Ectodermal cell (in vitro differentiated cells): ENCODE measurements around the gene C9. TPM values are rescaled to one million over a fixed set of nuclear protein-coding genes. Genes with fewer than 3 reads are reported as not detected.
"Not testable (repeated sequence)": the region's sequence is repeated elsewhere in the genome, so short reads cannot be mapped to it uniquely, and the experiment has no call there.

Source experiments
- H3K27ac ChIP-seq: 2 replicates; pipeline ENCODE4 v1.7.0; 2013; ENCODE audit warnings: mild to moderate bottlenecking, low read depth, low read length; ENCODE audit not compliant: insufficient read depth, poor library complexity, severe bottlenecking
- H3K27me3 ChIP-seq: 2 replicates; pipeline ENCODE4 v1.7.0; 2013; ENCODE audit warnings: mild to moderate bottlenecking, low read length; ENCODE audit not compliant: insufficient read depth, control insufficient read depth, poor library complexity, severe bottlenecking
- H3K36me3 ChIP-seq: one replicate; pipeline ENCODE4 v1.7.0; 2013; ENCODE audit warnings: low read length; ENCODE audit not compliant: control insufficient read depth, insufficient read depth
- H3K4me1 ChIP-seq: one replicate; pipeline ENCODE4 v1.7.0; 2013; ENCODE audit warnings: low read length; ENCODE audit not compliant: control insufficient read depth, insufficient read depth
- H3K4me3 ChIP-seq: 2 replicates; pipeline ENCODE4 v1.7.0; 2013; ENCODE audit warnings: low read depth, low read length, control low read depth; ENCODE audit not compliant: insufficient read depth
- H3K9me3 ChIP-seq: 2 replicates; pipeline ENCODE4 v1.7.0; 2013; ENCODE audit warnings: mild to moderate bottlenecking, low read length, moderate library complexity; ENCODE audit not compliant: control insufficient read depth
- WGBS, 2 experiments: methylation state at CpG; one replicate each; pipeline ENCODE4 v1.1.7; 2013; ENCODE audit warnings: missing lambda C conversion rate in 2 of 2; 5-methylcytosine and 5-hydroxymethylcytosine counted together
- polyA plus RNA-seq, 4 experiments: library from polyadenylated mRNA; stranded (reverse); fragments of 50-300 nt; gene quantifications; one replicate each; pipeline ENCODE4 v1.2.3, GENCODE V29; 2013

Gene C9
- not detected for polyA plus RNA-seq (2013, experiment 1 of 4)
- not detected for polyA plus RNA-seq (2013, experiment 2 of 4)
- not detected for polyA plus RNA-seq (2013, experiment 3 of 4)
- polyA plus RNA-seq (2013, experiment 4 of 4): not detected

GRCh38 chr5:39364367-39364766 lies at the start of gene C9:
C9 (minus strand) TSS chr5:39364495; CDS start chr5:39364464, 31 bp downstream.
- 76 to 77% methylated on average over 6 of the region's 6 CpGs for WGBS, 2 experiments
- H3K36me3 ChIP-seq: no peaks in the 10 kb centered on the region
- H3K4me1 ChIP-seq: no peaks in the 10 kb centered on the region
- H3K27ac ChIP-seq: no peak within 1 kb of the TSS
- H3K9me3 ChIP-seq: no peaks in the 10 kb centered on the region
- no peak within 1 kb of the TSS for H3K4me3 ChIP-seq
- H3K27me3 ChIP-seq: no peaks in the 10 kb centered on the region

- H3K9me3 ChIP-seq: no peaks in the 10 kb centered on the region
- H3K27me3 ChIP-seq: no peaks in the 10 kb centered on the region
- no peaks in the 10 kb centered on the region for H3K36me3 ChIP-seq
- H3K27ac ChIP-seq: no peak overlapping the region
- H3K4me1 ChIP-seq: no peaks in the 10 kb centered on the region
- H3K4me3 ChIP-seq: no peak overlapping the region
These were observed 49.5 kb upstream of the C9 start for GRCh38 chr5:39413771-39414170.

- Histone ChIP-seq H3K4me3 (no peak overlapping the region), H3K36me3 (no peaks in the 10 kb centered on the region), H3K27me3 (no peaks in the 10 kb centered on the region), H3K9me3 (no peaks in the 10 kb centered on the region), H3K27ac (no peak overlapping the region), H3K4me1 (no peaks in the 10 kb centered on the region)
- 82 to 85% methylated on average over 5 of the region's 5 CpGs for WGBS, 2 experiments
These were observed 48.6 kb upstream of the C9 start for GRCh38 chr5:39412721-39413394.

GRCh38 chr5:39411985-39412384 lies 47.7 kb upstream of the C9 start:
- no peak overlapping the region for H3K27ac ChIP-seq
- H3K4me1 ChIP-seq: no peaks in the 10 kb centered on the region
- H3K9me3 ChIP-seq: no peaks in the 10 kb centered on the region
- no peak overlapping the region for H3K4me3 ChIP-seq
- H3K27me3 ChIP-seq: no peaks in the 10 kb centered on the region
- H3K36me3 ChIP-seq: no peaks in the 10 kb centered on the region
- 96 to 98% methylated on average over 4 of the region's 4 CpGs for WGBS, 2 experiments

GRCh38 chr5:39411061-39411460 lies 46.8 kb upstream of the C9 start:
- H3K4me1 ChIP-seq: no peaks in the 10 kb centered on the region
- H3K27me3 ChIP-seq: no peaks in the 10 kb centered on the region
- H3K36me3 ChIP-seq: no peaks in the 10 kb centered on the region
- H3K27ac ChIP-seq: no peak overlapping the region
- no peaks in the 10 kb centered on the region for H3K9me3 ChIP-seq
- H3K4me3 ChIP-seq: no peak overlapping the region
- WGBS, 2 experiments: no CpG with 5 or more reads among the region's 1 CpG

GRCh38 chr5:39409033-39409432 lies 44.7 kb upstream of the C9 start:
- Histone ChIP-seq H3K4me3 (no peak overlapping the region), H3K9me3 (no peaks in the 10 kb centered on the region), H3K27me3 (no peaks in the 10 kb centered on the region), H3K27ac (no peak overlapping the region), H3K4me1 (no peaks in the 10 kb centered on the region), H3K36me3 (no peaks in the 10 kb centered on the region)
- WGBS, 2 experiments: 100% methylated on average over 1 of the region's 1 CpG; no CpG with 5 or more reads in 1 of the 2 experiments

- Histone ChIP-seq H3K4me3 (no peak overlapping the region), H3K9me3 (no peaks in the 10 kb centered on the region), H3K27ac (no peak overlapping the region), H3K27me3 (no peaks in the 10 kb centered on the region), H3K4me1 (no peaks in the 10 kb centered on the region), H3K36me3 (no peaks in the 10 kb centered on the region)
- 56 to 68% methylated on average over 4 to 5 of the region's 5 CpGs for WGBS, 2 experiments
These were observed 41.0 kb upstream of the C9 start for GRCh38 chr5:39405083-39405843.

GRCh38 chr5:39403761-39404160 lies 39.5 kb upstream of the C9 start:
- not testable (repeated sequence) for H3K4me3 ChIP-seq, H3K9me3 ChIP-seq, H3K27ac ChIP-seq, H3K4me1 ChIP-seq, H3K27me3 ChIP-seq, H3K36me3 ChIP-seq
- 91 to 96% methylated on average over 3 of the region's 3 CpGs for WGBS, 2 experiments

- H3K36me3 ChIP-seq, H3K27ac ChIP-seq, H3K9me3 ChIP-seq, H3K27me3 ChIP-seq, H3K4me1 ChIP-seq, H3K4me3 ChIP-seq: not testable (repeated sequence)
These were observed 37.8 kb upstream of the C9 start for GRCh38 chr5:39402140-39402539.

- Histone ChIP-seq H3K36me3 (no peaks in the 10 kb centered on the region), H3K4me1 (no peaks in the 10 kb centered on the region), H3K4me3 (no peak overlapping the region), H3K27ac (no peak overlapping the region), H3K9me3 (no peaks in the 10 kb centered on the region), H3K27me3 (no peaks in the 10 kb centered on the region)
- 88 to 89% methylated on average over 5 of the region's 5 CpGs for WGBS, 2 experiments
These were observed 36.7 kb upstream of the C9 start for GRCh38 chr5:39400713-39401578.
